Measurements from ENCODE around the gene GAD1.

DNA sequence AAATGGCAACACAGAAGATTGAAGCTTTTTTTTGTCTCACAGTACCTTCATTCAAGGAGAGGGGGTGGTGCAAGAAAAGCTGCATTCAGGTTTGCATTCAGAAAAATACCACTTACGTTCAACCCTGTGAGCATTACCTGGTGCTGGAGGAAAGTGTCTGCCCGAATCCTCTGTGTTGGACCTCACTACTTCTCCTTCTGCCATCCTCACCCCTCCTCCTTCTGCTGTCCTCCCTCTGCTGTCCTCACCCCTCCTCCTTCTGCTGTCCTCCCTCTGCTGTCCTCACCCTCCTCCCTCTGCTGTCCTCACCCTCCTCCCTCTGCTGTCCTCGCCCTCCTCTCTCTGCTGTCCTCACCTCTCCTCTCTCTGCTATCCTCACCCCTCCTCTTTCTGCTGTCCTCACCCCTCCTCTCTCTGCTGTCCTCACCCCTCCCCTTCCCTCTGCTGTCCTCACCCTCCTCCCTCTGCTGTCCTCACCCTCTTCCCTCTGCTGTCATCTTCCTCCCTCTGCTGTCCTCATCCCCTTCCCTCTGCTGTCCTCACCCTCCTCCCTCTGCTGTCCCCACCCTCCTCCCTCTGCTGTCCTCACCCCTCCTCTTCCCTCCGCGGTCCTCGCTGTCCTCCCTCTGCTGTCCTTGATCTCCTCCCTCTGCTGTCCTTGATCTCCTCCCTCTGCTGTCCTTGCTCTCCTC is 11.3 kb downstream of the GAD1 start:
- TF ChIP-seq, protein P1, sequence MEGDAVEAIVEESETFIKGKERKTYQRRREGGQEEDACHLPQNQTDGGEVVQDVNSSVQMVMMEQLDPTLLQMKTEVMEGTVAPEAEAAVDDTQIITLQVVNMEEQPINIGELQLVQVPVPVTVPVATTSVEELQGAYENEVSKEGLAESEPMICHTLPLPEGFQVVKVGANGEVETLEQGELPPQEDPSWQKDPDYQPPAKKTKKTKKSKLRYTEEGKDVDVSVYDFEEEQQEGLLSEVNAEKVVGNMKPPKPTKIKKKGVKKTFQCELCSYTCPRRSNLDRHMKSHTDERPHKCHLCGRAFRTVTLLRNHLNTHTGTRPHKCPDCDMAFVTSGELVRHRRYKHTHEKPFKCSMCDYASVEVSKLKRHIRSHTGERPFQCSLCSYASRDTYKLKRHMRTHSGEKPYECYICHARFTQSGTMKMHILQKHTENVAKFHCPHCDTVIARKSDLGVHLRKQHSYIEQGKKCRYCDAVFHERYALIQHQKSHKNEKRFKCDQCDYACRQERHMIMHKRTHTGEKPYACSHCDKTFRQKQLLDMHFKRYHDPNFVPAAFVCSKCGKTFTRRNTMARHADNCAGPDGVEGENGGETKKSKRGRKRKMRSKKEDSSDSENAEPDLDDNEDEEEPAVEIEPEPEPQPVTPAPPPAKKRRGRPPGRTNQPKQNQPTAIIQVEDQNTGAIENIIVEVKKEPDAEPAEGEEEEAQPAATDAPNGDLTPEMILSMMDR (conservative IDR thresholded peaks at IDR 0.05; ENCODE audit: low read length): no peak
- TF ChIP-seq EZH2phosphoT487 (IDR thresholded peaks at IDR 0.05; ENCODE audit: borderline replicate concordance, low read depth, low read length): no peak

Measured in OCI-LY7 (cell line).